ENCODE data around the gene PYGM. TPM values are rescaled to one million over a fixed set of nuclear protein-coding genes. Genes with fewer than 3 reads are reported as not detected.

PYGM gene
- total RNA-seq, 1 experiment from 2014 or later: not detected

DNA sequence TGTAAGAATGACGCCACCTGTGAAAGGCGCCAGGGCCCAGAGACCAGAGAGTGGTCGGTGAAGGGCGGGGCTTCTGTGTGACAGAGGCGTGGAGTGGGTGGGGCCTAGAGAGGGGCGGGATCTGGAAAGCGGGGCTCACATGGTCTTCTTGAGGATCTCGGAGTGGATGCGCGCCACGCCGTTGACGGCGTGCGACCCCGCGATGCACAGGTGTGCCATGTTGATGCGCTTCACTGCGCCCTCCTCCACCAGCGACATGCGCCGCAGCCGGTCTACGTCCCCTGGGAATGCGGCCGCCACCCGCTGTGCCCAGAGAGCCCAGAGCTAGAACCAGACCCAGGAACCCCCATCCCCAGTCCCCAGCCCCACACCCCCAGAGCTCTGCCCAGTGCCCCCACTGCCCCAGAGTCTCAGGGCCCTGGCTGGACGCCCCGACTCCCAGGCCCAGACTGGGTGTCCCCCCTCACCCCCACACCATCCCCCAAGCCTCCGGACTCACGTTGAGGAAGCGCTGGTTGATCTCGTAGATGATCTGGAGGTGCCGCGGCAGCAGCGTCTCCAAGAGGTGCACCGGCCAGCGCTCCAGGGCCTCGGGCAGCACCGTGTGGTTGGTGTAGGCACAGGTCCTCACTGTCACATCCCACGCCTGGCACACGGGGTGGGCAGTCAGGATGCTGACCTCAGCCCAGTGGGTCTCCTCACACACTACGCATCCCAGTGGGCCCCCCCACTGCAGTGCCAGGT lies 6.2 kb downstream of the PYGM start:
- DNase-seq (ENCODE audit: low read depth): no peak

DNA sequence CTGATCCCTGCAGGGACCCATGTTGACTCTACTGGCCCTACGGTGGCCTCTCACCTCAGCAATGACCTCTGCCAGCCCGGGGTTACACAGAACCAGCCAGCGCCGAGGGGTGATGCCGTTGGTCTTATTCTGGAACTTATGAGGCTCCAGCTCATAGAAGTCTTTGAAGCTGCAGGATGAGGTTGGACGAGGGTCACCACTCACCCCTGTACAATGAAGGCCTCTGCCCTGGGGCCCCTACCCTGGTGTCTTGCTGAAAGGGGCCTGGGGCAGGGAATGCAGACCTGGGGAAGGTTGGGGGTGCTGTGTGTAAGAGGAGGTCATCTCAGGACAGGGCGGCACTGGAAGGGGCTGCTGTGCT lies 6.8 kb downstream of the PYGM start:
- no peak for DNase-seq (ENCODE audit: low read depth)

DNA sequence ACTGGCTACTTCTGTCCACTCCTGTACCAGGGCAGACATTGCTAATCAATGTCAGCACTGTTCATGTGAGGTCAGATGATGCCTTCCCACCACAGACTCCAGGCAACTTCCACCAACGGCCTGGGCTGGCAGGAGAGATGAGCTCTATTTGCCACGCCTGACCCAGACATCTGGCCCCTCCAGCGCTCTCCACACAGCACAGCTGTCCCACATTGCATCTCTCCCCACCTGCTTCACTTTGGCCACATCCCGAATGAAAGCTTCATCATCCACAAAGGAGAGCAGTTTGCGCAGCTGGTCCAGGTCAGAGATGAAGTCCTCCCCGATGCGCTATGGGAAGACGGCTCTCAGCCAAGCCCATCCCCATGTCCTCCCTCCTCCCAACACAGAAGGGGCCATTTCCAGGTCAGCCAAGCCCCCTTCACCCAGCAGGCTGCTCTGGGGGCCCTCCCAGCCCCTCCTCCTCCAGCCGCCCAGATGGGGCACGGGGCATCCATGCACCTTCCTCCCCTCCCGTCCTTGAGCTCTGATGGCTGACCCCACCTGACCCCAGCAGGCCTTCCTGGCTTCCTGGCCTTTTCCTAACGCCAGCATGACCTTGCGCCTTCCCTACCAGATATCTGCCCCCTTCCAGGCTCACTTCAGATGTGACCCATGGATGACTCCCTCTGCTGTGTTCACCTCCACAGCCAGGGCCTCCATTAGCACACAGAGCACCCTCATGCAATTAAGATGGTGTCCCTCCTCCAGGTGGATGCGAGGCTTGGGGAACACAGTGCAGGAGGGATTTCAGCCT lies 7.4 kb downstream of the PYGM start:
- peak; percentile 21 for DNase-seq (ENCODE audit: low read depth)

DNA sequence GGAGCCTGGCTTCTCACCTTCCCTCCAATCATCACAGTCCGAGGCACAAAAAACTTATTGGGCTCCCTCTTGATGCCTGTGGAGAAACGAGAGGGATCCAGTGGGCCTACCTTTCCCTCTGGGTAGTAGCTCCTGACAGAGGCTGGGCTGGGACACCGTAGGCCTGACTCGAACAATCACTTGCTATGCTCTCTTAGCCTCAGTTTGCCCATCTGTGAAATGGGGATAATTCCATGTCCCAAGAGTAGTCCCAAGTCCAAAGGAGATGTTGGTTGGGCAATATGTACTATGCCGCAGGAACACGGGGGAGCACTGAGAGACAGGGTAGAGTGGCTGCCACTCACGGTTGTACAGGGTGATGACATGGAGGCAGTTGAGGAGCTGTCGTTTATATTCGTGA lies 8.2 kb downstream of the PYGM start:
- DNase-seq (ENCODE audit: low read depth): no peak

DNA sequence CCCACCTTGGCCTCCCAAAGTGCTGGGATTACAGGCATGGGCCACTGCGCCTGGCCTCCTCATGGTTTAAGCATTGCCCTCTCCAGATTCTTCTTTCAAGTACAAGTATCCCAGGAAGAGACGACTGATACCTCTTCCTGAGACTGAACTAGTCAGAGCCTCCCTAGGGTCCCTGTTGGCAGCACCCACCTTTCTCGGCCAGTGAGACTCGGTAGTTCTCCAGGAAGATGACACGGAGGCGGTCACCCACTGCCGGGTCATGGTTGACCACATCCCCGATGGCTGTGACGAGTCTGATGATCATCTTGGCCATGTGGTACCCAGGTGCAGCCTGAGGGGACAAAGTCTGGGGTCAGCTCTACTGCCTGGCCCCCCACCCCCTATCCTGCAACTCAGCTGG lies 8.6 kb downstream of the PYGM start:
- no peak for DNase-seq (ENCODE audit: low read depth)

DNA sequence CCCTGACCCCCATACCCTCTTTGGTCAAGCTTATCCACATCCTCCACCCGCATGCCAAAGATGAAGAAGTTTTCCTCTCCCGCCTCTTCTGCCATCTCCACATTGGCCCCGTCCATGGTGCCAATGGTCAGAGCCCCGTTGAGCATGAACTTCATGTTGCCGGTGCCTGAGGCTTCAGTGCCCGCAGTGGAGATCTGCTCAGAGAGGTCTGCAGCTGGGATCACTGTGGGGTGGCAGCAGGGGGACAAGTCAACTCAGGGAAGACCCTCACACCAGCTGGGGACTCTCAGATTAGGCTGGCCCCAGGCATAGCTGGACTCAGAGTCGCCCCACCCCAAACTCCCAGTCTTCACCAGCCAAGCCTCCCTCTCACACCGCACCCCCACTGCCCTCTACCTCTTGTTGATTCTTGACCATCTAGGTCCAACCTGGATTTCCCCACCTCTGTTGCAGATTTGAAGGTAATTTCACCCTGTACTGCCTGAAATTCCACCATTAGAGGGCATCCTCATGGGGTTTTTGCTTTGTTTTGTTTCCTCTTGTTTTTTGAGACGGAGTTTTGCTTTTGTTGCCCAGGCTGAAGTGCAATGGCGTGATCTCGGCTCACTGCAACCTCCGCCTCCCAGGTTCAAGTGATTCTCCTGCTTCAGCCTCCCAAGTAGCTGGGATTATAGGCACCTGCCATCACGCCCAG lies 9.3 kb downstream of the PYGM start:
- no peak for DNase-seq (ENCODE audit: low read depth)

DNA sequence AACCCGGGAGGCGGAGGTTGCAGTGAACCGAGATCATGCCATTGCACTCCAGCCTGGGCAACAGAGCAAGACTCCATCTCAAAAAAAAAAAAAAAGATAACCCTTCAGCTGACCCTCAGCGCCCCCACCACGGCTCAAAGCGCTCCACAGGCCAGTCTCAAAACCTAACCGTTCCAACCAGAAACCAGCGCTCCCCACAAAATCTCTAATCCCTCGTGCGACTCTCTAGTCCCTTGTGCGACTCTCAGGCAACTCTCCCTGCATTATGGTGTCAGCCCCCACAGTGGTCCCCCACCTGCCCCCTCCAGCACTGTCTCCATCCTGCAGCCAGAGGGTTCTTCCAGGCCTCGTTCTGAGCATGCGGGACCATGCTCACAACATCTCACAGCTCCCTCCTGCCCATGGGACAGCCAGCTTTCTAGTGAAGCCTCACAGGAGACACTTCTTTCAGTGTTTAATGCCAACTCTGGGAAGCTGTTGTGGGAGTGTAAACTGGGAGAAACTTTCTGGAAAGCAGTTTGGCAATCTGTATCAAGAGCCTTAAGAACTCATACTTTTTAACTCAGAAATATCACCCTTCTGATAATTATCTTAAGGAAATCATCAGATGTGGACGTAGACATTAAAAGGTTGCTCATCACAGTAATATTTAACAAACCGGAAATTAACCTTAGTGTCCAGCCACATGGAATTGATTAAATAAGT lies 11.7 kb downstream of the PYGM start:
- DNase-seq (ENCODE audit: low read depth): no peak

DNA sequence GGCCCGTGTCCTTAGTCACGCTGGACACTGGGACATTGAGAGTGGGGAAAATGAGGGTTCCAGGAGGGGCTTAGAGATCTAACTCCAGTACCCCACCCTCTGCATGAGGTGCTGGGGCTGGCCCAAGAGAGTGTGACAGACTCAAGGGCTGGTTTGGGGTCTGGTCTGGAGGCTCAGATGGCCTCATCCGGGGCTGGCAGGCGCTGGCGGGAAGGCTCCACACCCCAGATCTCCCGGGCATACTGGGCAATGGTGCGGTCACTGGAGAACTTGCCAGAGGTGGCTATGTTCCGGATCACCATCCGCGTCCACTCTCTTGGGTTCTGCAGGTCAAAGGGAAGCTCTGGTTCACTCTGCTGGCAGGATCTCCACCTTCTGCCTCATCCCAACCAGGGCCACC lies 13.3 kb downstream of the PYGM start:
- no peak for DNase-seq (ENCODE audit: low read depth)

DNA sequence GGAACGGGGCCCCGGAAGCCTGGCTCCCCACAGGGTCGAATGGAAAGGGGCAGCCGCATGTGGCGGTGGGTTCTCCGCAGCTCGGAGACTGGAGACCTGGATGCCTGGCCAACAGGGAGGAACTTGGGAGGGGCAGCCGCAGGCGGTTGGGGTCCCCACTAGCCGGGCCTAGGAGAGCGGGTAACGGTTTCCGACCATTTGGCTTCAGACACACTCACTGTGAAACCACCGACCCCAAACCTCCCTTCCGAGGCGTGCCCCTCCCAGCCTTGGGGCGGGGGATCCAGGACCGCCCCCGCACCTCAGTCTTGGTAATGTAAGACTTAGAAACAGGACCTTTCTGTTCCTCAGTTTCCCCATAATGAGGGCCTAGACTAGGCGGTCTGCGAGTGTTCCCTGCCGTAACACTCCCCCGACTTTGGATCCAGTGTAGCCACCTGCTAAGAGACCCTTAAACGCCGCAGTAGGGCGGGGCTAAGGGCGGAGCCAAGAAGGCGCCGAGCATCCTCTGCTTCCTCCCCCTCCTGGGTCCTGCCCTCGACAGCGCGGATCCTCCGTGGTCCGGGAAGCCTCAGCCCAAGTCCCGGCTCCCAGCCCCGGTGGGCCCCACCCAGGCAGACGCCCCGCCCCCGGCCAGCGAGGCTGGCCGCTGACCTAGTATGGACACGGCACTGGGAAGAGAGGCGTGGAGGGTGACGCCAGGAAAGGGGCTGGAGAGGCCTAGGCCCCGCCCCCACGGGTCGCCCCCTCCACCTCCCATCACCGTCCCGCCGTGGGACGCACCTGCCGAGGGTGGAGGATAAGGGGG lies 14.0 kb downstream of the PYGM start:
- no peak for DNase-seq (ENCODE audit: low read depth)

DNA sequence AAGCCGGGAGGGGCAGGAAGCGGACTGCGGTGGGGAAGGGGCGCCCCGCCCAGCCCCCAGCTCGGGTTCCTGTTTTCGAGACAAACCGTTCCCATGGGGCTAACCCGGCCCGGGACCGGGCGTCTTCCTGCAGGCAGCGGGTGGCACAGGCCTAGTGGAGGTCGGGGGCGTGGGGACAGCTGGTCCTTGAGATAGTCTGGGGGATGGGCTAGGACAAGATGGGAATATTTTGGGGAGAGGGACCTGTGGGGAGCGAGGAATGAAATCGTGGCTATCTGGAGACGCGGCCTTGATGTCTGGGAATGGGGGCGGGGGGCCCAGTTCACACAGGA lies 14.6 kb downstream of the PYGM start:
- DNase-seq (ENCODE audit: low read depth): no peak

DNA sequence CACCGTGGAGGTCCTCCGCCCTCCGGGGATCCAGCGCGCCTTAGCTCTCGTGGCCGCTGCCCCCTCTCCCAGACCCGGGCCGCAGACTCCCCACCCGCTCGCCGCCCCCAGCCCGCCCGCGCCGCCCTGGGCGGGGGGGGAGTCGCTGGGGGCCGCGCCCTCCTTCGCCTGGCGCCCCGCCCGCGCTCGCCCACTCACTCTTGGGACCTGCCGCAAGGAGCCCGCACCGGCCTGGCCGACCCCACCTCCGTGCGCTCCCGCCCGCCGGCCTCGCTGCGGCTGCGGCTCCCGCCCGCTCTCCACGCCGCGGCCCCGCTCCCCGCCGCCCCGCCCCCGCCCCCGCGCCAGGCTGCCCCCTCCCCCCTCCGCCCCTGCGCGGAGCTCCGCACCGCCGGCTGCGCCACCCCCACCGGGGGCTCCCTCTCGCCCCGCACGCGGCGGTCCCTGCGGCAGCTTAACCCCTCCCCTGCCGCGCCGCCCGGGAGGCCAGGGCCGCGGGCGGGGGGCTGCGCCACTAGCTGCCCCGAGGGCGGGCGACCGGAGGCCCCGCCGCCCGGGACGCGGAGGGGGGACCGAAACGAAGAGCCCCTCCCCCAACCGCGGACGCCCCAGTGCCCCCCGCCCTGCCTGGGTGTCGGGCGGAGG lies 15.1 kb downstream of the PYGM start:
- DNase-seq (ENCODE audit: low read depth): no peak

DNA sequence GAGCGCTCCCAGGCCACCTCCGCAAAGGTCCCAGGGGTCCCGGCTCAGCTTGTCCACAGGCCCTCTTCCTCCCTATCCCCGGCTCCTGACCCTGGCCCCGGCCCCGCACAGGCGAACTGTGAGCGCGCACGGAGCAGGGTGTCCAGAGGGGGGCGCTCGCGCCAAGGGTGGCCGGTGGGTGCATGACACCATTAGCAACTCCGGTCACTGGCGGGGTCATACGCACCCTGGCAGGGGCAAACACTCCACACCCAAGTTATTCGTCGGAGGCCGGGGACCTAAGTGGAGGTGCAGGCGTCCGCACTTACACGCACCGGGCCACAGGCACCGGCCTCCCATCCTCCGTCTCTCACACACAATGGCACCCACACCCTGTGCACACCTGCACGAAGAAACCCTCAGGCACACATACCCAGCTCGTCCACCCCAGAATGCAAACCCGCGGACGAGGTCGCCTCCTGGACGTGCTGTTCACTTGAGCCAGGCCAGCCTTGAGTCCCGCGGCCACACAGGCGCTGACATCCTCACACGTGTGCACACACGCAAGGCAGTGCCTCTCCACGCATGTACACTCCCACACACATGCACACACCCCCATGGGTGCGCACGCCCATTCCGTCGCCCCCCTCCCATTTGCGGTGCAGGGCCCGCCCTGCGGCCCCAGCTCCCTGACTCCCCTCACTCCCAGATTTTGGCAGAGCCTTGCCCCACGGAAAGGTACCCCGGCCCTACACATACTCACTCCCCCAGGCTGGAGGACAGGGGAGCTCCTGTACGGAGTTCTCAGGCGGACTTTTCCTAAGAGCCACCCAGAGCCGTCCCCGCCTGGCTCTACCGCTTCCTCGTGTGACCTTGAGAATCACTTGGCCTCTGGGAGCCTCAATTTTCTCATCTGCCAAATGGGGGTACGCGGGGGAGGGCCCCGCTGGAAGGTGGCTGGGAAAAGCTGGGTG lies 15.9 kb downstream of the PYGM start, which contains the start of gene RASGRP2:
Gene RASGRP2 (minus strand): TSS at position 552 of the 953 bp plus-strand sequence. CDS start 1,276 bp downstream, outside the sequence.
- DNase-seq (ENCODE audit: low read depth): no peak

DNA sequence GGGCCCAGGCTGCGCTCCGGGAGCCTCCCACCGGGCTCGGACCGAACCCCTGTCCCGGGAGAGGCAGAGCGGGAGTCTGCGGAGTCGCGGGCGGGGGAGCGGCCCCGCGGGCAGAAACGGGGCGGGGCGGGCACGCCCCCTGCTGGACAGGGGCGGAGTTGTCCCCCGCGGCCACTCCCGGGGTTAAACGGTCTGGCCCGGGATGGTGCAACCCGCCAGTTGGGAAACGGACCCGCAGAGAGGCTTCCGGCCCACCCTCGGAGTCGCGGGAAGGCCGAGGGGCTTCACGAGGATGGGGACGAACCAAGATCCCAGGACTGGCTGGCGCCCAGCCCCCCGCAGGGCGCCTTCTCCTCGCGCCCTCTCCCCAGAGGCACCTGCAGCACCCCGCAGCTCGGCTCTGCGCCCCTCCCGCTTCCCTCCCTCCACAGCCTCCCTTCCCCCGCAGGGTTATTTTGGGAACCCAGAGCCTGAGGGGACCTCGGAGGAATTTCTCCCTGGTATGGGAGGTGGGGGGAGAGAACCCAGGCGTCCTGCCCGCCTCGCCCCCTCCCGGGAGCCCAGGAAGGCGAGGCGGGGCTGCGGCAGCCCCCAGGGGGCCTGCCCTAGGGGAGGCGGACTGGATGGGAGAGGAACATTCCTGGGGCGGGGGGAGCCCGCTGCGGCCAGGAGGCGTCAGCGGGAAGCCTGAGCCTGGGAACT lies 16.7 kb downstream of the PYGM start:
- no peak for DNase-seq (ENCODE audit: low read depth)

DNA sequence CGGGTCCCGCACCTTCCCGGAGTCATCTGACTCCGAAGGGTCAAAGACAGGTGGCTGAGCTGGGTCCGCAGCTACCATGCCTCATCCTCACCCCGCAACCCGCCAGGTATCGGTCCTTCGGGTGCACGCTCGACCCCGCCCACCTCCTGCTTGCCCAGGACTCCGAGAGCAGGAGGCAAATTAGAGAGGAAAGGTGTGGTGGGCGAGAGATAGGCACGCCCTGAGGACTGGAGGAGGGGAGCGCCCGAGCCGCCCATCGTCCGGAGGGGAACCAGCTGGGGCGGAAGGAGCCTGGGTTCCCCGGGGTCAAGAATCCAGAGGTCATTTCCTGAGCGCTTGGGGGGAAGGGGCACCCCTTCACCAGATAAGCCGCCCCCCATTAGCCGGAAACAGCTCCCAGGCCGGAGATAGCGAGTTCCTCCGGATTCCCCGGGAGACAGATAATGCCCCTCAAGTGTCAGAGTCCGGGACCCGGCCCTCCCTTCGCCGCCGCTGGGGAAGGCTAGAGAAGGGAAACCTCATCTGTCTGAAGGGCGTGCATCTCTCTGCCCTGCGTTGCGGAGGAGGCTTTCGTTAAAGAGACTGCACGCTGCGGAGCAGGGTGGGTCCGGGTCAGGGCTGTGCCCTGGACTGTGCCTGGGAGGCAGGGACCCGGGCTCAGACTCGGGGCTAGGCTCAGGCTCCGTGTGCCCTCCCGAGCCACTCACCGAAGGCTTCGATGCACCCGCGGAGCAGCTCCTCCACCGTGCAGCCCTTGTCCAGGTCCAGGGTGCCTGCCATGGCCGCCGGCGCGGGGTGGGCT lies 17.5 kb downstream of the PYGM start:
- DNase-seq (ENCODE audit: low read depth): no peak

DNA sequence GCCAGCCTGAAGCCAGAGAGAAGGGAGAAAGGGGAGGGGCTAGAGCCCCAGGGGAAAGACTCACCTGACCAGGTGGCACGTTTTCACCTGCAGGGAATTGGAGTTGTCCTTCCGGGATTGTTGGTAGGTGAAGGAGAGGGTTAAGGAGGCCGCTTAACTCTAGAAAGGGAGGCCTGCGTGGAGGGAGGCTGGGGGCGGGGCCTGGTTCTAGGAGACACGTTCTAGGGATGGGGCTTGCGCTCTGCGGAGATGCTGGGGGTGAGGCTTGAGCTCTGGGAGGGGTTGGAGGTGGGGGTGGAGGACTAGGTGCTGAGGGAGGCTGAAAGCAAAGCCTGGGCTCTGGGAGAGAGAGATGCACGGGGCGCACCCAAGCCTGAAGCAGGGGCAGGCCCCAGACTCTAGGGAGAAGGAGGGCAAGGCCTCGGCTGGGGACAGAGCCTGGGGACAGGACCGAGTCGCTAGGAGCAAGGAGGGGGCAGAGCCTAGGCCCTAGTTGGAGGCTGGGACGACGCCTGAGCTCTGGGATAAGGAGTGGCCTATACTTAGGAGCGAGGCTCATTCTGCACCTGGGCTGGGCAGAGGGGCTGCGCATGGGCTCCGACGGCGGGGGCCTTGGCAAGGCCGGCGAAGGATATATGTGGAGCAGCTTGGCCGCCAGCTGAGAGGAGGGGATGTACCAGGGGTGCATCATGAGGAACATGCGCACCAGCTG lies 18.2 kb downstream of the PYGM start:
- no peak for DNase-seq (ENCODE audit: low read depth)

DNA sequence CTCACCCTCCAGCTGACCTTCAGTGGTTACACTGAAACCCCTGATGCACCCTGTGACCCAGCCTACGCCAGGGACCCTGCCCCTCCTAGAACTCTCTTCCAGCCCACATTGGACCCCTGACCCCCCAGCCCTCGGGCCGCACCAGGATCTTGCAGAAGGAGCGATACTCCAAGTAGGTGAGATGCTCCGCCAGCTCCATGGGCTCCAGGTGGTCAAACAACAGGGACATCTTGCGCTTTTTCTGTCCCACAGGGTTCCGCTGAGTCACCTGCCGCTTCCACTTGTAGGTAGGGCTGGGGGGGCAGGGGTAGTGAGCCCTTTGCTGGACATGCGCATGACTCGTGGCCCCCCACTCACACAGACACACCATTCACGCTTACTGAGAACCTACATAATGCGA lies 19.9 kb downstream of the PYGM start:
- DNase-seq (ENCODE audit: low read depth): no peak

DNA sequence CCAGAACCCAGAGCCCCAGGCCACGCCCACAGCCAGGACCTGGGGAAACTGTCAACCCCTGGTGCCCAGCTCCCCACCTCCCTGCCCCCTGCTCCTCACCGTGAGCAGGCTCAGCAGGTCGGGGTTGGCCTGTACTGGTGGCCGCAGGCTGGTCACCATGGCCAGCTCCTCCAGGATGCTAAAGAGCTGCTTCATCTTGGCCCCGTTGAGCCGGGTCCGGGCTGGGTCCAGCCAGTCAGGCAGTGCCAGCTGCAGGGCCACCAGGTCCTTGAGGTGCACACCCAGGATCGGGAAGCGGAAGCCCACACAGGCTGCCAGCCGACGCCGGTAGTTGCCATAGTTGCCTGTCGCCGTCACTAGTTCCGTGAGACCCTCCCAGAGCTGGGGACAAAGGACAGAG lies 23.1 kb downstream of the PYGM start:
- no peak for DNase-seq (ENCODE audit: low read depth)
